GM19463 (cell line): Measurements from ENCODE around the gene PTGDS.

Experiments
- ATAC-seq: cut with Tn5 transposase; IDR thresholded peaks from one replicate; pipeline ENCODE4 v1.9.1; 2021; ENCODE audit warnings: mild to moderate bottlenecking, moderate library complexity; ENCODE audit not compliant: unreplicated experiment

PTGDS gene

DNA sequence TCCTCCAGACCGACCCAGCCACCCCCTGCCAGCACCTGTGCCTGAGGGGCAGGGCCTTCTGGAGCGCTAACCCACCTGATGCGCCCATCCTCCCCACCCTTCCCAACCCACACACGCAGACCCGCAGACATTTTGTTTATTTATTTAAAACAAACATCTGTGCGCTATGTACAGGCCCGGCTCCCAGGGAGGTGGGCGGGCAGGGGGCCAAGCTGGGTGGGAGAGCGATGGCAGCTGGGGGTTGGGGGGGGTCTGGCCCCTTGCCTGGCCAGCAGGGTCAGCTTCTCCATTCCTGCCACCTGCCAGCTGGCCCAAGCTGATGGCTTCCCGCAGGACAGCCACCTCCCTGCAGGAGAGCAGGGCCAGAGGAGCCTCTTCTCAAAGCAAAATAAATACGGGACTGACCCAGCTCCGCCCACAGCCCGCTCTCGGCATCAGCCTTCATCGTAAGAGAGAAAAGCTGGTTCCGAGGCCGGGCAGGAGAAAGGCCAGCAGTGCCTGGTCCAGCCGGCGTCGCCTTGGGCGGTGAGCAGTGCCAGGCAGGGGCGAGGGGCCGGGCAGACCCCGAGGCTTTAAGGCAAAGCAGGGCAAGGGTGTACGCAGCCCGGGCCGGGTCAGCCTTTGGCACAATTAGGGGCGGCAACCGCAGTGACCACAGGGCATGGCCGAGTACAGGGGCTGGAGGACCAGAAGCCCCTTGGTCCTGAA is 30.0 kb downstream of the PTGDS start:
- ATAC-seq, result no peak

DNA sequence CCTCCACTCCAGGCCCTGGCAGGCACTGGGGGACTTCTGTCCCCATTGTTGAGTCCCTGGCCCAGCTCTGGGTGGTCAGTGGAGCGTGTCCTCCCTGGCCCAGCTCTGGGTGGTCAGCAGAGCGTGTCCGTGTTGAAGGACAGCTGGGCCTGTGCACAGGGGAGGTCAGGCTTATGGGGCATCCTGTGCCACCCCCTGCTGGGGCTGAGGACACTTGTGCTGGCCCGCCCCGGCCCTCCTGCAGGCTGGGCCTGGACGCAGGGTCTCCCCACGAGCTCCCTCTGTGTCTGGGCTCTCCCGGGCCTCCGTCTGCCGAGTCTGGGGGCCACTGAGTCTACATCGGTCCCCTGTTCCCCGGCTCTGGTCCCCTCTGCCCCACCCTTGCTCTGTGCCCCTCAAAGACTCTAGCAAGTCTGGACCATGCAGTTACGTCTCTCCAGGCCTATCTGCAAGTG is 30.5 kb downstream of the PTGDS start:
- no peak for ATAC-seq

DNA sequence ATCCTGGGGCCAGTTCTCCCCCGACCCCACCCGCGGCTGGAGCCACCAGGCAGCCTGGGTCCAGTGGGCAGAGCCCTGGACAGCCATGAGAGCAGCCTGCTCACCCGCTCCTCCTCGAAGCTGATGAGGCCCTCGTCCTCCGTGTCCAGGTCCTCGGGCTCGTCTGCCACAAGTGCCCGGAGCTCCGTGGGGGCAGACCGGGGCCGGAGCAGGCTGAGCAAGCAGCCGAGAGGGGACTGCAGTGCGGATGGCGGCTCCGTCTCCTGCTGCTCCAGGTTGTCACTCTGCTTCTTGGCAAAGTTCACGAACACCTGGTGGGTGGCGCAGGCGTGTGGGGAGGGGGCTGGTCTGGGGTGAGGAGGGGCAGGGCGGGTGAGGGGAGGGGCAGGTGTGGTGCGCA is 31.0 kb downstream of the PTGDS start:
- ATAC-seq, result no peak

DNA sequence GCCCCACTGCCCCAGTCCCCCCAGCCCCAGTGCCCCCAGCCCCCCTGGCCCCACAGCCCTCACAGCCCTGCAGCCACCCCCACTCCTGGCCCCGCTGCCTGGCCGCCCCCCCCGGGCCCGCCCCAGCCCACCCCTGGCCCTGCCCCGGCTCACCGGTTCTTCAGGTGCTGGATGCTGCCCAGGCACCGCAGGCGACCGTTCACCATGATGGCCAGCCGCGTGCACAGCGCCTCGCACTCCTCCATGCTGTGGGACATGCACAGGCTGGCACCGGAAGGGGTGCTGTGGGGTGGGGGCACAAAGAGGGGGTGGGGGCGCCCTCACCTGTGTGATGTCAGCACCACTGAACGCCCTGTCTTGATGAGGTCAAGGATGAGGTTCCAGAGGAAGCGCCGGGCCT is 31.9 kb downstream of the PTGDS start:
- no peak for ATAC-seq

DNA sequence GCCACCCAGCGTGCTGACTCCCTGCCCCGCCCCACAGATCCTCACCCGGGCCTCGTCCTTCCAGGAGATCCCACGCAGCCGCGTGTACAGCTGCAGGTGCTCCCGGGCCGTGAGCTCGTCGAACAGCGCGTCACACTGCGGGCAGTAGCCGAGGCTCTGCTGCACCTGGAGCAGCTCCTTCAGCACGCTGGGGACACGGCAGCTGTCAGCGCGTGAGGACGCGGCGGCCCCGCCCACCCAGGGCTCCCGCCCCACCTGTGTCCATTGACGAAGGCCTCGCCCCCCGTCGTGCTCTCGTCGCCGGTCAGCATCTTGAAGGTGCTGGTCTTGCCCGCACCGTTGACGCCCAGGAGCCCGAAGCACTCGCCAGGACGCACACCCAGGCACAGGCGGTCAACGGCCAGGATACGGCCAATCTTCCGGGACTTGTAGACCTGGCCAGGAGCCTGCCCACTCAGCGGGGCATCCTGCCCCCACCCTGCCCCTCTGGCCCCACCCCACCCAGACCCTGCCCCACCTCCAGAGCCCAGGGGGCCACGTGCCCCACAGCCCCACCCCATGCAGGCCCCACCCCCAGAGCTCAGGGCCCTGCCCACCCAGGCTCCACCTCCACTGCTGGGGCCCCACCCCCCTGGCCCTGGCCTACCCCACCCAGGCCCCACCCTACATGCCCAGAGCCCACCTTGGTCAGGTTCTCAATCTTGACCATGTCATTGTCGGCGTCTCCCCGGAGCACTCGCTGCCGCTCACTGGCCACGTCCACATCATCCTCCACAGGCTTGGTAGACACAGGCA is 32.8 kb downstream of the PTGDS start:
- ATAC-seq, result no peak

DNA sequence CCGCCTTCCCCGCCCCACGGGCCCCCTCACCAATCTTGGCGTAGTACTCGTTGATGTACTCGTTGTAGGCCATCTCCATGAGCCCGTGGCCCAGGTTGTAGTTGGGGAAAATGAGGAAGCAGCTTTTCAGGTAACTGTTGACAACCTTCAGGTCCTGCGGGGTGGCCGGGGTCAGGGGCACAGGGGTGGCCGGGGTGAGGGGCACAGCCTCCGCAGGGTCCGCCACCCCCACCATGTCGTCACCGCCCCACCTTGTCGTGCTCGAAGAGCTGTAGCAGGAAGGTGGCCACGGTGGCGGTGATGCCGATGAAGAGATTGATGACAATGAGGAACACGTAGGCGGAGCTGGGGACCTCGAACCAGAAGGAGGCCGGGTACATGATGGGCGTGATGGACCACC is 33.9 kb downstream of the PTGDS start:
- ATAC-seq, result no peak

DNA sequence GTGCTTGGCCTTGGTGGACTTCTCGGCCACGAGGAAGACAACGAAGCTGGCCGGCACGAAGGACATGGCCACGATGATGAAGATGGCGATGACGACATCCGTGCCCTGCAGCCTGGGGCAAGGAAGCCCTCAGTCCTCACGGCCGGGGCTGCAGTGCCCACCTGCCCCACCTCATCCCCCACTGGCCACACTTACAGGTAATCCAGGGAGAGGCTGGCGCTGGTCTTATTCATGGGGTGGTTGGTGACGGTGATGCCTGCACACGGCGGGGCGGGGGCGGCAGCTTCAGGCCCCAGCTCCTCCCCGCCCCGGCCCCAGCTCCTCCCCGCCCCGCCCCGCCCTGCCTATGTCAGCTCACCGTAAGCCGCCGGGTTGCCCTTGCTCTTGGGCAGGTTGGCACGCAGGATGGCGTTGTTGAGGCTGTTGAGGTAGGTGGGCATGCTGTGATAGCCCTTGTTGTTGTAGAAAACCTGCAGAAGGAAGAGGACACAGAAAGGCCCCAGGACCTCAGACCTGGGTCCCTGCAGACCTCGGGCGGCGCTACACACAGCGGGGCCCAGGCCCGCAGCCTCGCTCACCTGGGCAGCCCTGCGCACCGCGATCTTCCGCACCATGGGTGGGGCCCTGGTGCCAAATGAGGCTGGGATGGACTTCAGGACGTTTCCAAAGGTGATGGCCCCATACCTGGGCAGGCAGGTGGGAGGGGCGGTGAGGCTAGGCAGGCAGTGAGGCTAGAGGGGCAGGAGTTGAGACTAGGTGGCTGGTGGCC is 34.8 kb downstream of the PTGDS start:
- ATAC-seq, result no peak

DNA sequence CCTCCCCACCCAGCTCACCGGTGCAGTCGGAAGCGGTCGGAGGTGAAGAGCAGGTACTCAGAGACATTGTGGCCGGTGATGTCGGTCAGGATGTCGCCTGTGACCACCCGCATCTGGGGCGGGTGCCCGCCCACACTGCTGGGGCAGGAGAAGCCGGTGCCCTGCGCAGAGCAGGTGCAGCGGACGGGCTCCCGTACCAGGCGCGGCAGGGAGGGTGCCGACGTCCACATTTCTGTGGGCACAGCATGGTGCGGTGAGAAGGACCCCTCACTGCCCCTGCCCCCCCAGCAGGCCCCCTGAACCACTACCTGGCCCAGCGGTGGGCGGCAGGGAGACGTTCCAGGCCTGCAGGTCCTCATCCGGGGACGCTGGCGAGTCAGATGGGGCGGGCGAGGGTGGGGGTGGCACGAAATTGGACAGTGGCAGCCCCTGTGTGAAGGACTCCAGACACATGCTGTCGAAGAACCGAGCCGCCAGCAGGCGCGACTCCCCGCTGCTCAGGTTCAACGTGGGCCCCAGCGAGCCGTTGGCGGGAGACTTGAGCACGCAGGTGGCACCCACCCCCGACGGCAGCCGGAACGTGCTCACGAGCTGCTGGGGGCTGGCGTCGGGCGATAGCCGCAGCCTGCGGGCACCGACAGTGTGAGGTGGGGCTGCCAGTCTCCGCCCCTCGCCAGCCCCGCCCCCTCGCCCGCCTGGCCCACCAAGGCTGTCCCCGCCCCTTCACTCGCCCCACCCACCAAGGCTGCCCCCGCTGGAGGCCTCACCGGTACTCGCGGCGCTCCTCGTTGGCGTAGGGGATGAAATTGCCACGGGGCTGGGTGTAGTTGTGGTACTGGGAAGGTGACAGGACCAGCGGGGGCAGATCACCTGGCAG is 35.6 kb downstream of the PTGDS start:
- no peak for ATAC-seq

DNA sequence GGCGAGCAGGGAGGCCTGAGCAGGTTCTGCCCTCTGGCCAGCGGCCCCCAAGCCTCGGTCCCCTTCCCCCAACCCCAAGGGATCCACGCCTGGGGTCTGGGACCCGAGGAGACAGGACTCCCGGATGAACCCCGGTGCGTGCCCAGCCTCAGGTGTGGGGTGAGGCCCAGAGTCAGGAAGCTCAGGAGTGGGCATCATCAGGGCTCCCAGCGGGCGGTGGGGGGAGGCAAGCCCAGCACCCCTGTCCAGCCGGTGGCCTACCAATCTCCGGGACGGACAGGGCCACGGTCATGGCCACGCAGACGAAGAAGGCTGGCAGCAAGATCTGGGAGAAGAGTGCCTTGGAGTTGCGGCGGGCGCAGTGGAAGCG is 36.3 kb downstream of the PTGDS start:
- no peak for ATAC-seq

DNA sequence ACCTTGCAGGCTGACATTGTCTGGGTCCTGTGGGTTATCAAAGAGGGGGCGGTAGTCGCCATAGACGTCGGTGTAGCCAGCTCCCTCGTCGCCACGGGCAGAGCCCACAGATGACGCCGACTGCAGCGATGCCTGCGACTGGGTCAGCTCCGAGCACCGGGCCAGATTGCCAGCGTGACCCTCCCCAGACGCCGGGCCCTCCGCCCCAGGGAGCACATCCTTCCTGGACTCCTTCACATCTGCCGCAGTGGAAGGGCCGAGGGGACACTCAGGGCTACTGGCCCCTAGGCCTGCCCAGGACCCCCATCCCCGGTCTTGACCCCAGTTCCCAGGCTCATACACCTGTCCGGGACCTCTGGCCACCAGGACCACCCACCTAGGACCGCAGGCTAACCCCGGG is 36.9 kb downstream of the PTGDS start:
- no peak for ATAC-seq

DNA sequence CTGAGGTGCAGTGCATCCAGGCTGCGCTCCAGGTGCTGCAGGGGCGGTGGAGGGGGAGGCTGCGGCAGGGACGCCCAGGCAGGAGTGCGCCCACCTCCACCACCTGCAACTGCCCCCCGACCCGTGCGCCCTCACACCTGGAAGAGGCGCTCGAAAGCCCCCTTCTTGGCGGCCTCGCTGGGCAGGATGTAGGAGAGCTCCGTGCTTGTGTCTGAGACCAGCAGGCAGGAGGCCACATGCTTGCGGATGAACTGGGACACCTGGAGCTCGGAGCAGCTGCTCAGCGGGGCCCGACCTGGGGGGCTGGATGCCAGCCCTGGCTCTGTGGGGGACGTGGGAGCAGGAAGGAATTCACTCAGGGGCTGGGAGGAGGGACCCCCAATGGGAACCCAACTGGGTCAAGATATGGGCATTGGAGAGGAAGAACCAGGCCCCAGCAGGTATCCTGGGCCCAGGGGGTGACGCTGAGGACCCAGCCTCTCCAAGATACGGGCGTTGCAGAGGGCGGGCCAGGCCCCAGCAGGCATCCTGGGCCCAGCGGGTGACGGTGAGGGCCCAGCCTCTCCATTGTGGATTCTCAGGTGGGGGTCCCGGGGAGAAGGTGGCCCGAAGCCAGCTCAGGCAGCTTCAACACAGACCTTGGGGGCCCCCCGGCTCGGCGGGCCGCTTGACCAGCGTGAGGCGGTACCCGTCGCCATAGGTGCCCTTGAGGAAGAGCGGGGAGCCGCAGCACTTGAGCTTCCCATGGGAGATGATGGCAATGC is 37.7 kb downstream of the PTGDS start:
- ATAC-seq, result no peak

DNA sequence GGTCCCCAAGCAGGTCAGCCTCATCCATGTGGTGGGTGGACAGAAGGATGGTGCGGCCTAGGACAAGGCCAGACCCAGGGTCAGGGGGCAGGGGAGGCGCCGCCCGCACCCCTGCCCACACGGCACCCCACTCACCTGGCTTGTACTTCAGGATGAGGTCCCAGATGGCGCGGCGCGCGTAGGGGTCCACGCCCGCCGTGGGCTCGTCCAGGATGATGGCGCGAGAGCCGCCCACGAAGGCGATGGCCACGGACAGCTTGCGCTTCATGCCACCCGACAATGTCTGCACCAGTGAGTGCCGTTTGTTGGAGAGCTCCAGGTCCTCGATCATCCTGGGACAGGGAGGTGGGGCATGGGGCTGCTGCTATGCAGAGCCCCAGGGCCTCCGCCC is 38.2 kb downstream of the PTGDS start:
- no peak for ATAC-seq

DNA sequence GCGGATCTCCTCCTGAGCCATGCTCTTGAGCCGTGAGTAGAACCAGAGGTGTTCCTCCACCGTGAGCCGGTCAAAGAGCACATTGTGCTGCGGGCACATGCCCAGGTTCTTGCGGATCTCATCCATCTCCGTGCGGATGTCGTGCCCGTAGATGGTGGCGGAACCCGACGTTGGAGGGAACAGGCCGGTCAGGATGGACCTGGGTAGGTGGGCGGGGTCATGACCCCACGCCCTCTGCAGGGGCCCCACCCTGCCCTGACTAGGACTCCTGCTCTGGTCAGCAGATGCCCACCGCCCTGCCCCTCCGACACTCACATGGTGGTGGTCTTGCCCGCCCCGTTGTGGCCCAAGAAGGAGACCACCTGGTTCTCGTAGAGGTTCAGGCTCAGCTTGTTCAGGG is 38.7 kb downstream of the PTGDS start:
- ATAC-seq, result no peak

DNA sequence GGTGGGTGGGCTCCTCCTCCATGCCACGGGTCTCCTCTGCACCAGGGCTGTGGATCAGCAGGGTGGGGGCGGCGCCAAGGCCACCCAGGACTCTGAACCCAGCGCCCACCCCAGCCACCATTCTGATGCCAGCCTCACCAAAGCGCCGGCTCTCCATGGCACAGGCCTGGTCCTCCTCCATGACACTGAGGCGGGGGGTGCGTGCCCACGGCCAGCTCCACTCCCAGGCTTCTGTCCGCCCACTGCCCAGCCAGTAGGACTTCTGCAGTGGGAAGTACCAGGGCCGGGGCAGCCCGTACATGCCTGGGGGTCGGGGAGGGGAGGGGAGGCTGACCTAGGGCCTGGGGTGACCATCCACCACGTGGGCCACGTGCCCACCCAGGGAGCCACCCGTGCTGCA is 39.1 kb downstream of the PTGDS start:
- no peak for ATAC-seq

DNA sequence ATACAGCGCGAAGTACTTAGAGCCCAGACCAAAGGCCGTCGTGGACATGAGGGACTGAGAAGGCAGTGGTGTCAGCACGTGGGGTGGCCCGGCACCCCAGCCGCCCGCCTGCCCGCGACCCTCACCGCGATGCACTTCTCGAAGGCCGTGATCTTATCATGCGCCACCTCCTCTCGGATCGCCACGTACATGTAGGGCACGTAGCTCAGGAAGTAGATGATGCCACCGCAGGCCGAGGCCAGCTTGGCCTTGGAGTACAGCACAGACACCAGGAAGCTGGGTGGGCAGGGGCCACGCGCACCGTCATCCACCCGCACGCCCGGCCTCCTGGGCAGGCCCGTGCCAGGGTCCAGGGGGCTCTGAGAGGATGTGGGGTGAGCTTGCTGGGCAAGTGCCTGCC is 39.8 kb downstream of the PTGDS start:
- no peak for ATAC-seq

DNA sequence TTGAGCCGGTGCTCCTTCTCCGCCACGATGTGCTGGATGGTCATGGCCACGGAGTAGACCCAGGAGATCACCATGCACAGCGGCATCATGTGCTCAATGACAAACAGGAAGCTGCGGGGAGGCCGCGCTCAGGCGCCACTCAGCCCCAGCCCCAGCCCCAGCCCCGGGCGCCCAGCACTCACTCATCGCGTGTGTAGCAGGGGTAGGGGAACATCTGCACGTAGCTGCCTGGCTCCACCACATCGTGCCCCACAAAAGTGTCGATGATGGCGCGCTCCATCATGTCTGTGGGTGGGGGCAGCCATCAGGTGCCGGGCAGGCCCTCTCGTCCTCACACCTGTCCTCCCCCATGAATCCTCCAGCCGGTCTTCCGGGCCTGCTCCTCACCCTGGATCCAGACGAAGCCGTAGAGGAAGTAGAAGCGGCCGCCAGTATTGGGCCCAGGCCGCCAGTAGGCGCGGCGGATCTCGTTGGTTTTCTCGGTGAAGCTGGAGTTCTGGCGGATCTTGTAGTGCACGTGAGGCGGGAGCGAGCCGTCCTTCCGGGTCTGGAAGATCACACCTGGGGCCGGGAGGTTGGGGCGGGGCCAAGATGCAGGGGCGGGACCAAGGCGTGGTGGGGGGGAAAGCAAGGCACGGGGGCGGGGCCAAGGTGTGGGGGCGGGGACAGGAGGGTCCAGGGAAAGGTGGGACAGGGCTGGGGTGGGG is 40.6 kb downstream of the PTGDS start:
- no peak for ATAC-seq

DNA sequence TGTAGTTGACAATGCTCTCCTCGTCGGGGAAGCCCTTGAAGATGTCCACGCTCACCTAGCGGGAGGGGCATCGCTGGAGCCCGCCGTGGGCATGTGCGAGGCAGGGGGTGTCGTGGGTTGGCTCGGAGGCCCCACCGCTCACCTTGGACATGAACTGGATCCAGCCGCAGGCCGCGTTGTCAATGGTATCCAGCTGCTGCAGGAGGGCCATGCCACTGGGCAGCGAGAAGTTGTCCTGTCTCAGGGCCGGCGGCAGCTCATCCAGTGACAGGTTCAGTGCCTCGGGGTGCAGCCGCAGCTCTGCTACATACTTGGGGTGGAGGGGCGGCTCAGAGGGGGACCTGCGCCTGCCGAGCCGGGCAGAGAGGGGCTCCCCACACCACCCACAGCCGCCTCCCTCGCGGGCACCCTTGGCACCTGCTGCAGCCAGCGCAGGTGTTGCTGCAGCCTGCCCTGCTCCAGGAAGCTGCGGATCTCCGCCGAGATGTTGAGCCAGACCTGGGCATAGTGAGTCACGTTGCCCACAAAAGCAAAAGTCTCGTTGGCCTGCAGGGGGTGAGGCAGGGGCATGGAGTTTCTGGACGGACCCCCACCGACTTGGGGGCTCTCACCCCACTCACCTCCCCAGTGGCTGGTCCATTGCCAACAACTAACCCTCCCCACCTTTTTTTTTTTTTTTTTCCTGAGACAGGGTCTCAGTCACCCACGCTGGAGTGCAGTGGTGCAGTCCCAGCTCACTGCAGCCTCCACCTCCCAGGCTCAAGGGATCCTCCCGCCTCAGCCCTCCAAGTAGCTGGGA is 41.7 kb downstream of the PTGDS start:
- ATAC-seq, result no peak

DNA sequence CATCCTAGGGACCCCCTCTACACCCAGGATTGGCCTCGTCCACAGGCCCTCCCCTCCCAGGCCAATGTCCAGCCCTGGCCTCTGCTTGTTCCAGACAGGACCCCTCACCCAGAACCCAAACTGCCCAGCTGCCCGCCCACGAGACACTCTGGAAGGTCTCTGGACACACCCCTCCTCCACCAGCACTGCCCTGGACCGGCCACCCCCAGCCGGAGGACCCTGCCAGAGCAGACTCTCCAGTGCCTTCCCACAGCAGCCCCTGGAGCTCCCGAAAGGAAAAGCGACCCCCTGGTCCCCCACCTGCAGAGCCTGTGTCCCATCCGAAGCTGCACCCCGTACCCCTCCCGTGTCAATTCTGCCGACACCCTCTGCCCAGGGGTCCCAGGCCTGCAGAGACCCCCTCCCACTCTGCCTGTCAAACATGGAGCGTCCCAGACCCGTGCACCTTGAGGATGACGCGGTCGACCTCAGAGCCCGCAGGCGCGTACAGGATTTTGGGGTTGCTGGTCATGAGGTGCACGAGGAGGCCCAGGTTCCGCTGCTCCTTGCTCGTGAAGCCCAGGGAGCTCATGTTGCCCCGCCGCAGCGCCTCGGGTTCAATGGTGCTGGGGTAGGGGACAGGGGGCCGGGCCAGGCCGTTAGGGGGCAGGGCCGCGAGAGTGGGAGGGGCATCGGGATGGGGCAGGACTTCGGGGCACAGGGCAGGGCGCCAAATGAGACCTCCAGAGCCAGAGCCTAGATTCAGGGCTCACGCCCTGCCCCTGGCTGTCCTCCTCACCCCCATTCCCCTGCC is 42.8 kb downstream of the PTGDS start:
- no peak for ATAC-seq
